ENCODE measurements around the gene IFNL4.

The IFNL4 gene

GRCh38 chr19:39262496-39262895, 13.8 kb upstream of the IFNL4 start:
- ATAC-seq, result no peak
- TF ChIP-seq ZFP3 (CRISPR knock-in tag; IDR thresholded peaks at IDR 0.05), result no peak

GRCh38 chr19:39261704-39262103, 13.0 kb upstream of the IFNL4 start:
- no peak for TF ChIP-seq GLIS3 (CRISPR knock-in tag; IDR thresholded peaks at IDR 0.05)
- no peak for TF ChIP-seq TSHZ2 (CRISPR knock-in tag; IDR thresholded peaks at IDR 0.05)
- TF ChIP-seq RARB (CRISPR knock-in tag; IDR thresholded peaks at IDR 0.05), result no peak
- TF ChIP-seq CREB5 (CRISPR knock-in tag; IDR thresholded peaks at IDR 0.05; ENCODE audit: low read depth), result no peak
- TF ChIP-seq ZNF565 (CRISPR knock-in tag; conservative IDR thresholded peaks at IDR 0.05; ENCODE audit: low read depth), result no peak
- TF ChIP-seq ARNTL (CRISPR knock-in tag; IDR thresholded peaks at IDR 0.05; ENCODE audit: borderline replicate concordance, low read depth), result no peak
- no peak for TF ChIP-seq ISL1 (CRISPR knock-in tag; IDR thresholded peaks at IDR 0.05)
- TF ChIP-seq BACH2 (CRISPR knock-in tag; IDR thresholded peaks at IDR 0.05; ENCODE audit: borderline replicate concordance), result no peak
- no peak for TF ChIP-seq SNAI2 (CRISPR knock-in tag; IDR thresholded peaks at IDR 0.05)
- TF ChIP-seq OSR1 (CRISPR knock-in tag; IDR thresholded peaks at IDR 0.05), result no peak
- TF ChIP-seq TOX (CRISPR knock-in tag; IDR thresholded peaks at IDR 0.05; ENCODE audit: borderline replicate concordance), result no peak
- TF ChIP-seq CSRNP3 (CRISPR knock-in tag; IDR thresholded peaks at IDR 0.05), result no peak
- TF ChIP-seq ESRRG (CRISPR knock-in tag; IDR thresholded peaks at IDR 0.05), result no peak
- no peak for TF ChIP-seq ZNF8 (CRISPR knock-in tag; IDR thresholded peaks at IDR 0.05)
- no peak for TF ChIP-seq PATZ1 (CRISPR knock-in tag; IDR thresholded peaks at IDR 0.05; ENCODE audit: borderline replicate concordance)
- TF ChIP-seq ZC3H10 (CRISPR knock-in tag; IDR thresholded peaks at IDR 0.05), result no peak
- TF ChIP-seq TCF4 (CRISPR knock-in tag; IDR thresholded peaks at IDR 0.05; ENCODE audit: borderline replicate concordance), result no peak
- no peak for TF ChIP-seq CSDC2 (CRISPR knock-in tag; IDR thresholded peaks at IDR 0.05)
- no peak for ATAC-seq

- no peak for ATAC-seq
- TF ChIP-seq GLIS3 (CRISPR knock-in tag; IDR thresholded peaks at IDR 0.05) (no peak), BACH2 (CRISPR knock-in tag; IDR thresholded peaks at IDR 0.05; ENCODE audit: borderline replicate concordance) (no peak), ZFP3 (CRISPR knock-in tag; IDR thresholded peaks at IDR 0.05) (no peak), PATZ1 (CRISPR knock-in tag; IDR thresholded peaks at IDR 0.05; ENCODE audit: borderline replicate concordance) (no peak), TSHZ2 (CRISPR knock-in tag; IDR thresholded peaks at IDR 0.05) (no peak), RARB (CRISPR knock-in tag; IDR thresholded peaks at IDR 0.05) (no peak)
These were observed 8.6 kb upstream of the IFNL4 start for GRCh38 chr19:39257227-39257626.
